ENCODE results near the gene ABCD2.
"Not testable (repeated sequence)": the region's sequence is repeated elsewhere in the genome, so short reads cannot be mapped to it uniquely, and the experiment has no call there.

ABCD2 gene

GRCh38 chr12:39605996-39606395, 13.6 kb downstream of the ABCD2 start:
- in situ Hi-C loops (cut with HindIII; ENCODE audit: low pct_unique_long_range_greater_than_20kb, low sequenced_read_pairs), result no loop called here

GRCh38 chr12:39605501-39605900, 14.1 kb downstream of the ABCD2 start:
- in situ Hi-C loops (cut with HindIII; ENCODE audit: low pct_unique_long_range_greater_than_20kb, low sequenced_read_pairs), result no loop called here
- DNase-seq (ENCODE audit: low read depth in 1 of 2, low spot score in 1 of 2), result no peak
- no peak for TF ChIP-seq JUND (IDR thresholded peaks at IDR 0.05; ENCODE audit: low read depth)

More at GRCh38 chr12:39605996-39606395, 13.6 kb downstream of the ABCD2 start:
- peak in 1 of 2 experiments; percentile 39 for DNase-seq (ENCODE audit: low read depth in 1 of 2, low spot score in 1 of 2)
- no peak for TF ChIP-seq JUND (IDR thresholded peaks at IDR 0.05; ENCODE audit: low read depth)

- in situ Hi-C loops (cut with HindIII; ENCODE audit: low pct_unique_long_range_greater_than_20kb, low sequenced_read_pairs), result no loop called here
- DNase-seq (ENCODE audit: low read depth in 1 of 2, low spot score in 1 of 2), result no peak
- no peak for TF ChIP-seq JUND (IDR thresholded peaks at IDR 0.05; ENCODE audit: low read depth)
Measured at GRCh38 chr12:39603065-39603464, 16.5 kb downstream of the ABCD2 start.

- DNase-seq (ENCODE audit: low read depth in 1 of 2, low spot score in 1 of 2); in situ Hi-C loops (cut with HindIII; ENCODE audit: low pct_unique_long_range_greater_than_20kb, low sequenced_read_pairs): not testable (repeated sequence)
Measured at GRCh38 chr12:39601951-39602350, 17.7 kb downstream of the ABCD2 start.

- in situ Hi-C loops (cut with HindIII; ENCODE audit: low pct_unique_long_range_greater_than_20kb, low sequenced_read_pairs), result no loop called here
- TF ChIP-seq JUND (IDR thresholded peaks at IDR 0.05; ENCODE audit: low read depth), result no peak
- no peak for DNase-seq (ENCODE audit: low read depth in 1 of 2, low spot score in 1 of 2)
Measured at GRCh38 chr12:39595928-39596327, 23.7 kb downstream of the ABCD2 start.

GRCh38 chr12:39592295-39592694, 27.3 kb downstream of the ABCD2 start:
- DNase-seq (ENCODE audit: low read depth in 1 of 2, low spot score in 1 of 2), result no peak
- in situ Hi-C loops (cut with HindIII; ENCODE audit: low pct_unique_long_range_greater_than_20kb, low sequenced_read_pairs), result no loop called here
- no peak for TF ChIP-seq JUND (IDR thresholded peaks at IDR 0.05; ENCODE audit: low read depth)

- TF ChIP-seq JUND (IDR thresholded peaks at IDR 0.05; ENCODE audit: low read depth), result no peak
- in situ Hi-C loops (cut with HindIII; ENCODE audit: low pct_unique_long_range_greater_than_20kb, low sequenced_read_pairs), result no loop called here
- DNase-seq (ENCODE audit: low read depth in 1 of 2, low spot score in 1 of 2), result peak in 1 of 2 experiments; percentile 23
Measured at GRCh38 chr12:39588348-39588747, 31.3 kb downstream of the ABCD2 start.

- no peak for TF ChIP-seq JUND (IDR thresholded peaks at IDR 0.05; ENCODE audit: low read depth)
- peak in 1 of 2 experiments; percentile 52 for DNase-seq (ENCODE audit: low read depth in 1 of 2, low spot score in 1 of 2)
- in situ Hi-C loops (cut with HindIII; ENCODE audit: low pct_unique_long_range_greater_than_20kb, low sequenced_read_pairs), result no loop called here
Measured at GRCh38 chr12:39587225-39587624, 32.4 kb downstream of the ABCD2 start.

GRCh38 chr12:39586816-39587215, 32.8 kb downstream of the ABCD2 start:
- in situ Hi-C loops (cut with HindIII; ENCODE audit: low pct_unique_long_range_greater_than_20kb, low sequenced_read_pairs), result no loop called here
- no peak for DNase-seq (ENCODE audit: low read depth in 1 of 2, low spot score in 1 of 2)
- TF ChIP-seq JUND (IDR thresholded peaks at IDR 0.05; ENCODE audit: low read depth), result no peak

- no peak for DNase-seq (ENCODE audit: low read depth in 1 of 2, low spot score in 1 of 2)
- in situ Hi-C loops (cut with HindIII; ENCODE audit: low pct_unique_long_range_greater_than_20kb, low sequenced_read_pairs), result no loop called here
- TF ChIP-seq JUND (IDR thresholded peaks at IDR 0.05; ENCODE audit: low read depth), result no peak
Measured at GRCh38 chr12:39581592-39581991, 38.0 kb downstream of the ABCD2 start.

- in situ Hi-C loops (cut with HindIII; ENCODE audit: low pct_unique_long_range_greater_than_20kb, low sequenced_read_pairs), result no loop called here
- no peak for DNase-seq (ENCODE audit: low read depth in 1 of 2, low spot score in 1 of 2)
- TF ChIP-seq JUND (IDR thresholded peaks at IDR 0.05; ENCODE audit: low read depth), result no peak
Measured at GRCh38 chr12:39575498-39575875, 44.1 kb downstream of the ABCD2 start.

- no peak for DNase-seq (ENCODE audit: low read depth in 1 of 2, low spot score in 1 of 2)
- in situ Hi-C loops (cut with HindIII; ENCODE audit: low pct_unique_long_range_greater_than_20kb, low sequenced_read_pairs), result no loop called here
- TF ChIP-seq JUND (IDR thresholded peaks at IDR 0.05; ENCODE audit: low read depth), result no peak
Measured at GRCh38 chr12:39574785-39575497, 44.7 kb downstream of the ABCD2 start.

- in situ Hi-C loops (cut with HindIII; ENCODE audit: low pct_unique_long_range_greater_than_20kb, low sequenced_read_pairs), result no loop called here
- no peak for TF ChIP-seq JUND (IDR thresholded peaks at IDR 0.05; ENCODE audit: low read depth)
Measured at GRCh38 chr12:39574378-39574777, 45.2 kb downstream of the ABCD2 start.

GRCh38 chr12:39573971-39574370, 45.6 kb downstream of the ABCD2 start:
- in situ Hi-C loops (cut with HindIII; ENCODE audit: low pct_unique_long_range_greater_than_20kb, low sequenced_read_pairs), result no loop called here
- no peak for DNase-seq (ENCODE audit: low read depth in 1 of 2, low spot score in 1 of 2)
- TF ChIP-seq JUND (IDR thresholded peaks at IDR 0.05; ENCODE audit: low read depth), result no peak

More at GRCh38 chr12:39574378-39574777, 45.2 kb downstream of the ABCD2 start:
- no peak for DNase-seq (ENCODE audit: low read depth in 1 of 2, low spot score in 1 of 2)

Measured in T47D (cell line).